Ascending aorta (tissue), 2 donors: ENCODE results near the gene FUT7. TPM values are rescaled to one million over a fixed set of nuclear protein-coding genes. Genes with fewer than 3 reads are reported as not detected.

Experiments used
- DNase-seq, 2 donors: peaks; one replicate each; pipeline ENCODE4 v3.0.0-alpha.2; 2019; ENCODE audit warnings: low spot score in 2 of 2
- H3K27ac ChIP-seq, 2 donors: fragments of 200-600 bp; sonication (generic); one replicate each; pipeline ENCODE4 v1.5.1; 2016 to 2017; ENCODE audit warnings: mild to moderate bottlenecking in 1 of 2
- H3K27me3 ChIP-seq: fragments of 200-600 bp; sonication (generic); one replicate; pipeline ENCODE4 v1.5.1; 2017
- H3K36me3 ChIP-seq, 2 donors: fragments of 200-600 bp; sonication (generic); one replicate each; pipeline ENCODE4 v1.5.1; 2016
- H3K4me1 ChIP-seq, 2 donors: fragments of 200-600 bp; sonication (generic); one replicate each; pipeline ENCODE4 v1.5.1; 2016 to 2017; ENCODE audit warnings: mild to moderate bottlenecking in 1 of 2
- H3K4me3 ChIP-seq, 2 donors: fragments of 200-600 bp; sonication (generic); one replicate each; pipeline ENCODE4 v1.5.1; 2016 to 2017; ENCODE audit warnings: mild to moderate bottlenecking in 1 of 2
- H3K9me3 ChIP-seq, 2 donors: fragments of 200-600 bp; sonication (generic); one replicate each; pipeline ENCODE4 v1.5.1; 2016
- CTCF ChIP-seq, 3 experiments: fragments of 200-600 bp in 2 of 3; fragments of 450-650 bp in 1 of 3; sonication (generic) in 2 of 3; IDR thresholded peaks; one replicate each; pipeline ENCODE4 v1.5.1; 2016 to 2019; ENCODE audit warnings: antibody characterized with exemption in 3 of 3, mild to moderate bottlenecking in 1 of 3, moderate library complexity in 1 of 3
- intact Hi-C: fragments of 100-400 bp; cut with DNase I; formaldehyde crosslinking; loops from one replicate; pipeline ENCODE4 v1.15.1; 2023
- total RNA-seq: library from RNA; depleted of rRNA; stranded (reverse); fragments of >200 nt; gene quantifications from one replicate; pipeline ENCODE4 v1.1.0, GENCODE V29; 2016

FUT7 gene
- total RNA-seq, 1 donor from 2014 or later = not detected

GRCh38 chr9:137073992-137074399, 42.1 kb upstream of the FUT7 start:
- TF ChIP-seq CTCF (IDR thresholded peaks at IDR 0.05) = no peak
- Histone ChIP-seq H3K27me3 (peaks cover 8% of the 10 kb centered on the region), H3K27ac (no peak overlapping the region), H3K4me1 (peaks cover 5 to 16% of the 10 kb centered on the region in 2 donors), H3K4me3 (no peak overlapping the region), H3K9me3 (no peaks in the 10 kb centered on the region), H3K36me3 (no peaks in the 10 kb centered on the region)
- no peak for DNase-seq
- intact Hi-C loops = no loop called here

GRCh38 chr9:137071282-137071681, 39.4 kb upstream of the FUT7 start:
- DNase-seq = no peak
- no peak for TF ChIP-seq CTCF (IDR thresholded peaks at IDR 0.05)
- Histone ChIP-seq H3K36me3 (no peaks in the 10 kb centered on the region), H3K9me3 (no peaks in the 10 kb centered on the region), H3K4me1 (peaks cover 0 to 6% of the 10 kb centered on the region in 2 donors), H3K27ac (no peak overlapping the region), H3K27me3 (peaks cover 15% of the 10 kb centered on the region), H3K4me3 (no peak overlapping the region)
- intact Hi-C loops = no loop called here

- Histone ChIP-seq H3K4me1 (peaks cover 0 to 6% of the 10 kb centered on the region in 2 donors), H3K27ac (no peak overlapping the region), H3K9me3 (no peaks in the 10 kb centered on the region), H3K27me3 (peaks cover 15% of the 10 kb centered on the region), H3K4me3 (peak overlapping the region; percentile 47 to 63), H3K36me3 (no peaks in the 10 kb centered on the region)
- no peak for TF ChIP-seq CTCF (IDR thresholded peaks at IDR 0.05)
- intact Hi-C loops = no loop called here
- DNase-seq = no peak
These were observed 39.0 kb upstream of the FUT7 start for GRCh38 chr9:137070906-137071275.

GRCh38 chr9:137070201-137070905, 38.5 kb upstream of the FUT7 start, which contains the start of gene SAPCD2:
Gene SAPCD2, minus strand, starts transcription at chr9:137070557. Its CDS starts 97 bp downstream, at chr9:137070460.
- TF ChIP-seq CTCF (IDR thresholded peaks at IDR 0.05) = no peak
- Histone ChIP-seq H3K27ac (no peak within 1 kb of the TSS), H3K27me3 (peaks cover 15% of the 10 kb centered on the region), H3K4me1 (peaks cover 0 to 6% of the 10 kb centered on the region in 2 donors), H3K9me3 (no peaks in the 10 kb centered on the region), H3K36me3 (no peaks in the 10 kb centered on the region), H3K4me3 (peak within 1 kb of the TSS; percentile 47 to 63)
- intact Hi-C loops = no loop called here
- peak; percentile 47 to 90 for DNase-seq

- no peak for TF ChIP-seq CTCF (IDR thresholded peaks at IDR 0.05)
- Histone ChIP-seq H3K27ac (no peak overlapping the region), H3K4me1 (peaks cover 0 to 6% of the 10 kb centered on the region in 2 donors), H3K27me3 (peaks cover 15% of the 10 kb centered on the region), H3K36me3 (no peaks in the 10 kb centered on the region), H3K4me3 (peak overlapping the region in 1 of 2 donors; percentile 63), H3K9me3 (no peaks in the 10 kb centered on the region)
- intact Hi-C loops = no loop called here
- DNase-seq = no peak
These were observed 37.7 kb upstream of the FUT7 start for GRCh38 chr9:137069508-137070091.
